ENCODE results near the gene SLCO4A1. TPM values are rescaled to one million over a fixed set of nuclear protein-coding genes. Genes with fewer than 3 reads are reported as not detected.

The SLCO4A1 gene
- total and polyA plus RNA-seq, 2 of the 4 experiments (the other 2 are of a cell fraction): 0.72 to 1.1 TPM

DNA sequence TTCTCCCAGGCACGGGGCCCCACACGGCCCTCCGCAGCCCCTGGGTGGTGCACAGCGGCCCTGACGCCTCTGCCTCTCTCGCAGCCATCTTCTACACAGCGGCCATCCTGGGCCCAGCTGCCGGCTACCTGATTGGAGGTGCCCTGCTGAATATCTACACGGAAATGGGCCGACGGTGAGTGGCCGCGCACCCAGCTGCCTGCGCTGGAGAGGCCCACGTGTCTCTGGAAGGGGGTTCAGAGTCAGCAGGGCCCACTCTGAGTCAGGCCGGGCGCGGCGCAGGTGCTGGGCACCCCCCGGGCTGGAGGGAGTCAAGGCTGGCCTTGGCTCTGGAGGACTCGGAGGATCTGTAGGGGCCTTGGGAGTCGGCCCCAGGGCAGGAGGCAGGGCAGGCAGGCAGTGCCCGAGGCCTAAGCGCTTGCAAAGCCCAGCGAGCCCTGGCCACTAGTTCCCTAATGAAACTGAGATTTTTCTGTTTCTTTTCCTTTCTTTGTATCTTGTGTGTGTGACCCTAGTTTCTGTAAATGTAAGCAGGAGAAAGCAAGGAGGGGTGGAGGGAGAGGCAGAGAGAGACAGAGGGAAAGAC is 16.4 kb downstream of the SLCO4A1 start:
- H3K9me3 ChIP-seq (ENCODE audit: control insufficient read depth, insufficient read depth, low read length): no peaks in the 10 kb centered on the region
- no TSS peak for BruUV-seq (replicated peaks)
- H3K36me3 ChIP-seq (ENCODE audit: control insufficient read depth, insufficient read depth, low read length): no peaks in the 10 kb centered on the region
- no peaks in the 10 kb centered on the region for H3K9me1 ChIP-seq (ENCODE audit: insufficient read depth, low read length)
- H3K4me2 ChIP-seq (ENCODE audit: low read depth, low read length): no peak overlapping the region
- no peak overlapping the region for H3K4ac ChIP-seq (ENCODE audit: low read depth, low read length)
- H3K9ac ChIP-seq (ENCODE audit: low read depth, low read length): no peak overlapping the region
- H2BK20ac ChIP-seq (ENCODE audit: low read depth, low read length): no peak overlapping the region
- H3K23ac ChIP-seq (ENCODE audit: low read depth, low read length): no peak overlapping the region
- WGBS, 2 experiments (ENCODE audit: extremely low coverage in 2 of 2, insufficient read length in 1 of 2): 89% methylated on average over 23 of the region's 25 CpGs; no CpG with 5 or more reads in 1 of the 2 experiments
- no peak overlapping the region for H2AK9ac ChIP-seq (replicated peaks; ENCODE audit: low read depth, low read length, poor library complexity)
- ChIA-PET CTCF (no interaction called here), POLR2A (ENCODE audit: unreplicated experiment) (no interaction called here)
- no peak overlapping the region for H2AK5ac ChIP-seq (ENCODE audit: low read depth, low read length)
- no peaks in the 10 kb centered on the region for H3K27me3 ChIP-seq (ENCODE audit: control insufficient read depth, insufficient read depth, low read length)
- ATAC-seq (ENCODE audit: low read depth): no peak
- no peak overlapping the region for H3K56ac ChIP-seq (ENCODE audit: extremely low read depth, insufficient read depth, low read length)
- TF ChIP-seq, protein P1, sequence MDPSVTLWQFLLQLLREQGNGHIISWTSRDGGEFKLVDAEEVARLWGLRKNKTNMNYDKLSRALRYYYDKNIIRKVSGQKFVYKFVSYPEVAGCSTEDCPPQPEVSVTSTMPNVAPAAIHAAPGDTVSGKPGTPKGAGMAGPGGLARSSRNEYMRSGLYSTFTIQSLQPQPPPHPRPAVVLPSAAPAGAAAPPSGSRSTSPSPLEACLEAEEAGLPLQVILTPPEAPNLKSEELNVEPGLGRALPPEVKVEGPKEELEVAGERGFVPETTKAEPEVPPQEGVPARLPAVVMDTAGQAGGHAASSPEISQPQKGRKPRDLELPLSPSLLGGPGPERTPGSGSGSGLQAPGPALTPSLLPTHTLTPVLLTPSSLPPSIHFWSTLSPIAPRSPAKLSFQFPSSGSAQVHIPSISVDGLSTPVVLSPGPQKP (IDR thresholded peaks at IDR 0.05; ENCODE audit: borderline replicate concordance, low read depth, low read length): no peak
- no peak for TF ChIP-seq RCOR1 (IDR thresholded peaks at IDR 0.05; ENCODE audit: insufficient replicate concordance, low read length)
- TF ChIP-seq RFX5 (IDR thresholded peaks at IDR 0.05; ENCODE audit: low read depth, low read length): no peak
- no peak for TF ChIP-seq NFE2L2 (IDR thresholded peaks at IDR 0.05; ENCODE audit: low read depth, low read length)
- no peak for TF ChIP-seq CTCF (conservative IDR thresholded peaks at IDR 0.05; ENCODE audit: low read depth, low read length)
- TF ChIP-seq MAFK (IDR thresholded peaks at IDR 0.05; ENCODE audit: low read depth, low read length): no peak
- no peak for TF ChIP-seq MXI1 (IDR thresholded peaks at IDR 0.05; ENCODE audit: borderline replicate concordance, low read depth, low read length)
- TF ChIP-seq POLR2A (IDR thresholded peaks at IDR 0.05; ENCODE audit: low read depth, low read length): no peak
- H2AFZ ChIP-seq (replicated peaks; ENCODE audit: low read length, poor library complexity): no peak overlapping the region
- H4K20me1 ChIP-seq (ENCODE audit: insufficient read depth, low read length): no peaks in the 10 kb centered on the region; the same call in 1 of the 2 replicates
- no peak overlapping the region for H3K27ac ChIP-seq (ENCODE audit: insufficient read depth, low read length)
- H3K4me3 ChIP-seq (ENCODE audit: insufficient read depth, low read depth, low read length): no peak overlapping the region
- H3K4me1 ChIP-seq (ENCODE audit: control insufficient read depth, insufficient read depth, low read length): peaks cover 5% of the 10 kb centered on the region
- H3K79me1 ChIP-seq (ENCODE audit: low read depth in 1 of 2, low read length in 2 of 2): no peaks in the 10 kb centered on the region
- H2BK15ac ChIP-seq (ENCODE audit: low read depth, low read length): no peak overlapping the region
- no peak overlapping the region for H4K8ac ChIP-seq (ENCODE audit: low read depth in 2 of 2, low read length in 2 of 2)
- no peak overlapping the region for H4K5ac ChIP-seq (ENCODE audit: low read depth, low read length)
- H3K14ac ChIP-seq (replicated peaks; ENCODE audit: low read depth, low read length): no peak overlapping the region
- H4K91ac ChIP-seq (ENCODE audit: insufficient read depth, low read depth, low read length): no peak overlapping the region
- intact Hi-C loops (cut with micrococcal nuclease): no loop called here
- H3K18ac ChIP-seq (ENCODE audit: low read depth, low read length): no peak overlapping the region
- H2BK120ac ChIP-seq (ENCODE audit: low read depth, low read length): no peak overlapping the region
- H2BK5ac ChIP-seq (ENCODE audit: low read depth, low read length, poor library complexity, severe bottlenecking): no peak overlapping the region
- DNase-seq: no peak
- dilution Hi-C loops (cut with HindIII; ENCODE audit: low sequenced_read_pairs, unreplicated experiment): no loop called here
- in situ Hi-C loops (cut with MboI; ENCODE audit: low sequenced_read_pairs): no loop called here

All from IMR-90 (cell line).